ENCODE measurements around the gene PYROXD2. TPM values are rescaled to one million over a fixed set of nuclear protein-coding genes. Genes with fewer than 3 reads are reported as not detected.

PYROXD2 gene
- total and polyA plus RNA-seq, 2 of the 8 experiments (the other 6 are each of a cell fraction or from before 2014, with no cell fraction given), result 3.2 to 5.4 TPM

GRCh38 chr10:98463016-98463415 lies 48.0 kb upstream of the PYROXD2 start (continued):
- TF ChIP-seq CHD7 (IDR thresholded peaks at IDR 0.05; ENCODE audit: insufficient replicate concordance, low read length) (no peak), RFX5 (IDR thresholded peaks at IDR 0.05; ENCODE audit: borderline replicate concordance, low read depth, low read length) (no peak), EP300 (IDR thresholded peaks at IDR 0.05; ENCODE audit: borderline replicate concordance in 1 of 2, low read depth in 2 of 2, low read length in 2 of 2) (no peak), NRF1 (IDR thresholded peaks at IDR 0.05; ENCODE audit: low read depth, low read length) (no peak), PHF8 (conservative IDR thresholded peaks at IDR 0.05; ENCODE audit: low read depth, low read length) (no peak), POLR2AphosphoS5 (IDR thresholded peaks at IDR 0.05; ENCODE audit: low read depth, low read length) (no peak), SIN3A (conservative IDR thresholded peaks at IDR 0.05 in 1 of 2, IDR thresholded peaks at IDR 0.05 in 1 of 2; ENCODE audit: low read depth in 1 of 2, low read length in 2 of 2) (no peak), TAF1 (IDR thresholded peaks at IDR 0.05; ENCODE audit: low read depth, low read length) (no peak)

Data from H1 (cell line).